HCT116 (cell line): ENCODE data around the gene C21orf91.

Source experiments
- ATF3 ChIP-seq: IDR thresholded peaks from 2 replicates; pipeline ENCODE4 v1.6.1; 2012
- CTCF ChIP-seq, 3 experiments: fragments of 200-600 bp in 1 of 3; sonication (generic) in 1 of 3; IDR thresholded peaks in 2 of 3; conservative IDR thresholded peaks in 1 of 3; 2 replicates each; pipeline ENCODE4 v1.5.1; 2012 to 2017; ENCODE audit warnings: low read depth in 2 of 3, low read length in 2 of 3, antibody characterized with exemption in 1 of 3, borderline replicate concordance in 1 of 3, control low read depth in 1 of 3, mild to moderate bottlenecking in 1 of 3, mixed read lengths in 1 of 3, mixed run types in 1 of 3, moderate library complexity in 1 of 3; ENCODE audit not compliant: insufficient read depth in 1 of 3
- EZH2 ChIP-seq: fragments of 200-600 bp; sonication (generic); IDR thresholded peaks from 2 replicates; pipeline ENCODE4 v1.6.1; 2017; ENCODE audit warnings: antibody characterized with exemption, mixed run types
- EZH2phosphoT487 ChIP-seq: fragments of 200-600 bp; IDR thresholded peaks from 2 replicates; pipeline ENCODE4 v1.6.1; 2018; ENCODE audit warnings: antibody characterized with exemption, borderline replicate concordance
- FOSL1 ChIP-seq: IDR thresholded peaks from 2 replicates; pipeline ENCODE4 v1.6.1; 2012; ENCODE audit warnings: low read depth
- MAX ChIP-seq: IDR thresholded peaks from 2 replicates; pipeline ENCODE4 v1.6.1; 2012
- POLR2A ChIP-seq: IDR thresholded peaks from 2 replicates; pipeline ENCODE4 v1.7.0; 2011; ENCODE audit warnings: borderline replicate concordance; ENCODE audit not compliant: insufficient read depth, insufficient read length; ENCODE audit errors: extremely low read depth
- POLR2AphosphoS5 ChIP-seq: IDR thresholded peaks from 2 replicates; pipeline ENCODE4 v1.6.1; 2011; ENCODE audit warnings: mild to moderate bottlenecking, low read depth, low read length, moderate library complexity
- REST ChIP-seq: IDR thresholded peaks from 2 replicates; pipeline ENCODE4 v1.6.1; 2012; ENCODE audit warnings: low read depth
- SIN3A ChIP-seq: IDR thresholded peaks from 2 replicates; pipeline ENCODE4 v1.6.1; 2012; ENCODE audit warnings: low read depth
- YY1 ChIP-seq: IDR thresholded peaks from 2 replicates; pipeline ENCODE4 v1.6.1; 2011; ENCODE audit warnings: low read length, low read depth, moderate library complexity, mild to moderate bottlenecking; ENCODE audit not compliant: insufficient replicate concordance; ENCODE audit errors: extremely low read depth
- ZNF274 ChIP-seq: fragments of 200-500 bp; sonication (Bioruptor generic); IDR thresholded peaks from 2 replicates; pipeline ENCODE4 v1.6.1; 2014; ENCODE audit warnings: mild to moderate bottlenecking, low read depth, low read length, inconsistent platforms

GRCh38 chr21:17752171-17752570 is 67.0 kb downstream of the C21orf91 start:
- TF ChIP-seq EZH2phosphoT487 (no peak), POLR2A (no peak), YY1 (no peak), FOSL1 (no peak), POLR2AphosphoS5 (no peak), REST (no peak), ZNF274 (no peak), MAX (no peak), CTCF (IDR thresholded peaks at IDR 0.05 in 2 of 3, conservative IDR thresholded peaks at IDR 0.05 in 1 of 3; ENCODE audit: borderline replicate concordance in 1 of 3, insufficient read depth in 1 of 3, low read depth in 2 of 3, low read length in 2 of 3) (no peak), SIN3A (no peak), EZH2 (no peak), ATF3 (no peak)
